ENCODE data around the gene MTMR1. TPM values are rescaled to one million over a fixed set of nuclear protein-coding genes. Genes with fewer than 3 reads are reported as not detected.

MTMR1 gene
- total and polyA plus RNA-seq, 9 of the 15 experiments (the other 6 are each of a cell fraction or from before 2014, with no cell fraction given) = 0.96 to 35.4 (median 22.4) TPM

DNA sequence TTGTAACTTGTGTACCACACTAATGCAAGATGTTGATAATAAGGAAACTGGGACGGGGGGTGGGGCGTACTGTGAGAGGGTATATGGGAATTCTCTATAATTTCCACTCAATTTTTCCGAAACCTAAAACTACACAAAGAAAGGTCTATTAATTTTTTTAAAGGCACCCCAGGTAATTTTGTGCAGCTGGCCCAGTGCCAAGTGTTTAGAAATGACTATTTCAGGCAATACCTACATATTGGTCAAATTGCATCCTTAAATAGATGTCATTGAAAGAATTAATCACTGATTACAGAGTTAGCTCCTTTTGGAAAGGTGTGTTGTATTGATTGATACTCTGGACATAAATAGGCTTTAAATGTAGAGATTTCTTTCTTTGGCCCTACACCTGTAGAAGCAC lies 10.1 kb upstream of the MTMR1 start (continued):
- TF ChIP-seq, protein P1, sequence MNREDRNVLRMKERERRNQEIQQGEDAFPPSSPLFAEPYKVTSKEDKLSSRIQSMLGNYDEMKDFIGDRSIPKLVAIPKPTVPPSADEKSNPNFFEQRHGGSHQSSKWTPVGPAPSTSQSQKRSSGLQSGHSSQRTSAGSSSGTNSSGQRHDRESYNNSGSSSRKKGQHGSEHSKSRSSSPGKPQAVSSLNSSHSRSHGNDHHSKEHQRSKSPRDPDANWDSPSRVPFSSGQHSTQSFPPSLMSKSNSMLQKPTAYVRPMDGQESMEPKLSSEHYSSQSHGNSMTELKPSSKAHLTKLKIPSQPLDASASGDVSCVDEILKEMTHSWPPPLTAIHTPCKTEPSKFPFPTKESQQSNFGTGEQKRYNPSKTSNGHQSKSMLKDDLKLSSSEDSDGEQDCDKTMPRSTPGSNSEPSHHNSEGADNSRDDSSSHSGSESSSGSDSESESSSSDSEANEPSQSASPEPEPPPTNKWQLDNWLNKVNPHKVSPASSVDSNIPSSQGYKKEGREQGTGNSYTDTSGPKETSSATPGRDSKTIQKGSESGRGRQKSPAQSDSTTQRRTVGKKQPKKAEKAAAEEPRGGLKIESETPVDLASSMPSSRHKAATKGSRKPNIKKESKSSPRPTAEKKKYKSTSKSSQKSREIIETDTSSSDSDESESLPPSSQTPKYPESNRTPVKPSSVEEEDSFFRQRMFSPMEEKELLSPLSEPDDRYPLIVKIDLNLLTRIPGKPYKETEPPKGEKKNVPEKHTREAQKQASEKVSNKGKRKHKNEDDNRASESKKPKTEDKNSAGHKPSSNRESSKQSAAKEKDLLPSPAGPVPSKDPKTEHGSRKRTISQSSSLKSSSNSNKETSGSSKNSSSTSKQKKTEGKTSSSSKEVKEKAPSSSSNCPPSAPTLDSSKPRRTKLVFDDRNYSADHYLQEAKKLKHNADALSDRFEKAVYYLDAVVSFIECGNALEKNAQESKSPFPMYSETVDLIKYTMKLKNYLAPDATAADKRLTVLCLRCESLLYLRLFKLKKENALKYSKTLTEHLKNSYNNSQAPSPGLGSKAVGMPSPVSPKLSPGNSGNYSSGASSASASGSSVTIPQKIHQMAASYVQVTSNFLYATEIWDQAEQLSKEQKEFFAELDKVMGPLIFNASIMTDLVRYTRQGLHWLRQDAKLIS (CRISPR knock-in tag; IDR thresholded peaks at IDR 0.05) = no peak

DNA sequence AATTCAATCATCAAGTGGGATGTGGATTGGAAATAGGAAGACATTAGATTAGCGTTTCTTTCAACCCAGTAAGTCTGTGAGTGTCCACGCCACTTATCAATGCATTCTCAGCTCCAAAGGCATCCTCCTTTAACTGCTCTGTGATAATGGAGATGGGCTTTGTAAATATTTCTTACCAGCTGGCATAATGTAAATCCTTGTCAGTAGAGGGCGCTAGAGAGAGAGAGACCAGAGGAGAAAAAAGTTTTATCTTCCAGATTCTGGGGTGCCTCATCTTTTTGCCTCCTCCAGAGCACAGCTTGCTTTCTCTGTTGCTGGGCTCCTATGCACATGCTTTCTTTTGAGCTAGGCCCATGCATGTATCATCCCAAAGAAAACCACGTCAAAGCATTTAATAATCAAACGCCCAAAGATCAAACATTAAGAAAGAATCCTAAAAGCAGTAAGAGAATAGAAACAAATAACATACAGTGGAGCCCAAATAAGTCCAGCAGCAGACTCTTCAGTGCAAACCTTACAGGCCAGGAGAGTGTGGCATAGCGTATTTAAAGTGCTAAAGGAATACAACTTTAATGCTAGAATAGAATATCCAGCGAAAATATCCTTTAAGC lies 9.6 kb upstream of the MTMR1 start:
- WGBS (ENCODE audit: insufficient coverage, low coverage, missing lambda C conversion rate) = 0% methylated on average over 7 of the region's 7 CpGs
- Histone ChIP-seq H2AFZ (ENCODE audit: low read depth, low read length) (no peak overlapping the region), H3K36me3 (ENCODE audit: control insufficient read depth, insufficient read depth, low read length) (no peaks in the 10 kb centered on the region), H3K9me1 (ENCODE audit: control insufficient read depth, insufficient read depth, low read length) (no peaks in the 10 kb centered on the region), H3K9ac (ENCODE audit: insufficient read depth in 1 of 2, low read depth in 2 of 2, low read length in 2 of 2) (no peak overlapping the region), H4K20me1 (replicated peaks; ENCODE audit: control insufficient read depth, insufficient read depth, low read length) (no peaks in the 10 kb centered on the region), H3K4me2 (ENCODE audit: insufficient read depth, low read length) (no peak overlapping the region), H3K79me2 (ENCODE audit: control insufficient read depth, insufficient read depth, low read length) (no peaks in the 10 kb centered on the region), H3K4me3 (no peak overlapping the region), H3K9me3 (replicated peaks; ENCODE audit: control insufficient read depth, insufficient read depth, low read depth, low read length) (no peaks in the 10 kb centered on the region), H3K27me3 (ENCODE audit: control insufficient read depth in 2 of 2, insufficient read depth in 2 of 2, low read length in 2 of 2) (no peaks in the 10 kb centered on the region), H3K4me1 (replicated peaks in 1 of 2; ENCODE audit: control insufficient read depth in 2 of 2, insufficient read depth in 2 of 2, low read length in 2 of 2) (no peaks in the 10 kb centered on the region), H3K27ac (ENCODE audit: extremely low read depth, low read depth, low read length) (no peak overlapping the region)
- ATAC-seq (peak; percentile 83), DNase-seq (ENCODE audit: extremely low read depth in 1 of 4, low spot score in 3 of 4) (peak; percentile 26 to 66 (median 34)), FAIRE-seq (peak; percentile 89)
- ChIA-PET CTCF (ENCODE audit: low intra/inter-chr PET ratio) (interaction anchor here (1.0 kb wide), 1 partner anchor 33 kb away, joined by 3 read pairs; no protein-coding TSS in a partner anchor), POLR2A (interaction anchor here (1.2 kb wide), 1 partner anchor 9 kb away, joined by 4 read pairs; the partner anchor contains the start of gene MTMR1)
- in situ Hi-C loops (cut with MboI) = no loop called here
- BruUV-seq (replicated peaks) = no TSS peak
- intact Hi-C loops (cut with micrococcal nuclease) = loop anchor here (2.0 to 10.0 kb wide), 4 partner anchors 33 to 729 kb away; no protein-coding TSS in a partner anchor
- TF ChIP-seq SMC3 (conservative IDR thresholded peaks at IDR 0.05; ENCODE audit: insufficient read depth, low read depth, low read length) (0 out of 2 replicates have a peak, but pooled peaks have one; percentile 12), ZC3H8 (IDR thresholded peaks at IDR 0.05) (no peak), COPS2 (conservative IDR thresholded peaks at IDR 0.05) (no peak), SRSF9 (IDR thresholded peaks at IDR 0.05; ENCODE audit: borderline replicate concordance, low read depth, low read length) (no peak)
- TF ChIP-seq, protein P2, sequence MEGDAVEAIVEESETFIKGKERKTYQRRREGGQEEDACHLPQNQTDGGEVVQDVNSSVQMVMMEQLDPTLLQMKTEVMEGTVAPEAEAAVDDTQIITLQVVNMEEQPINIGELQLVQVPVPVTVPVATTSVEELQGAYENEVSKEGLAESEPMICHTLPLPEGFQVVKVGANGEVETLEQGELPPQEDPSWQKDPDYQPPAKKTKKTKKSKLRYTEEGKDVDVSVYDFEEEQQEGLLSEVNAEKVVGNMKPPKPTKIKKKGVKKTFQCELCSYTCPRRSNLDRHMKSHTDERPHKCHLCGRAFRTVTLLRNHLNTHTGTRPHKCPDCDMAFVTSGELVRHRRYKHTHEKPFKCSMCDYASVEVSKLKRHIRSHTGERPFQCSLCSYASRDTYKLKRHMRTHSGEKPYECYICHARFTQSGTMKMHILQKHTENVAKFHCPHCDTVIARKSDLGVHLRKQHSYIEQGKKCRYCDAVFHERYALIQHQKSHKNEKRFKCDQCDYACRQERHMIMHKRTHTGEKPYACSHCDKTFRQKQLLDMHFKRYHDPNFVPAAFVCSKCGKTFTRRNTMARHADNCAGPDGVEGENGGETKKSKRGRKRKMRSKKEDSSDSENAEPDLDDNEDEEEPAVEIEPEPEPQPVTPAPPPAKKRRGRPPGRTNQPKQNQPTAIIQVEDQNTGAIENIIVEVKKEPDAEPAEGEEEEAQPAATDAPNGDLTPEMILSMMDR (IDR thresholded peaks at IDR 0.05 in 2 of 3, conservative IDR thresholded peaks at IDR 0.05 in 1 of 3; ENCODE audit: insufficient read depth in 2 of 3, low read depth in 1 of 3, low read length in 3 of 3) = peak; percentile 50 to 66 (median 56)
